ENCODE results near the gene TGFBR3.
"Not testable (repeated sequence)": the region's sequence is repeated elsewhere in the genome, so short reads cannot be mapped to it uniquely, and the experiment has no call there.

The TGFBR3 gene

DNA sequence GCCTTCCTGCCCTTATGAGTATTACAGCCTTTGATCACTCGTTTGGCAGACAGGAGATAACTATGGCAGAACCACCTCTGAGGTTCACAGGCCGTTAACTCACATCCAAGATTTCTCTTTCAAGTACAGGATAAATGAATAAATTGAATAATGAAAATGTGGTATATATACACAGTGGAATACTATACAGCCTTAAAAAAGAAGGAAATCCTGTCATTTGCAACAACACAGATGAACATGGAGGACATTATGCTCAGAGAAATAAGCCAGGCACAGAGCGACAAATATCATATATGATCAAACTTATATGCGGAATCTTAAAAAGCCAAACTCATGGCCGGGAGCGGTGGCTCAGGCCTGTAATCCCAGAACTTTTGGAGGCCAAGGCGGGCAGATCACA is 32.6 kb downstream of the TGFBR3 start:
- TF ChIP-seq CTCF (IDR thresholded peaks at IDR 0.05; ENCODE audit: insufficient read depth, low read depth, low read length, missing control alignments), result no peak
- DNase-seq (ENCODE audit: low read depth), result no peak
- no peak overlapping the region for H3K4me3 ChIP-seq (ENCODE audit: low read depth, low read length)

- not testable (repeated sequence) for DNase-seq (ENCODE audit: low read depth); H3K4me3 ChIP-seq (ENCODE audit: low read depth, low read length)
Observed at GRCh38 chr1:91852011-91852410, 33.9 kb downstream of the TGFBR3 start.

GRCh38 chr1:91851130-91852010 is 34.6 kb downstream of the TGFBR3 start:
- no peak overlapping the region for H3K4me3 ChIP-seq (ENCODE audit: low read depth, low read length)
- no peak for TF ChIP-seq CTCF (IDR thresholded peaks at IDR 0.05; ENCODE audit: insufficient read depth, low read depth, low read length, missing control alignments)
- no peak for DNase-seq (ENCODE audit: low read depth)

- no peak overlapping the region for H3K4me3 ChIP-seq (ENCODE audit: low read depth, low read length)
- no peak for TF ChIP-seq CTCF (IDR thresholded peaks at IDR 0.05; ENCODE audit: insufficient read depth, low read depth, low read length, missing control alignments)
- DNase-seq (ENCODE audit: low read depth), result no peak
Observed at GRCh38 chr1:91850708-91851107, 35.2 kb downstream of the TGFBR3 start.

DNA sequence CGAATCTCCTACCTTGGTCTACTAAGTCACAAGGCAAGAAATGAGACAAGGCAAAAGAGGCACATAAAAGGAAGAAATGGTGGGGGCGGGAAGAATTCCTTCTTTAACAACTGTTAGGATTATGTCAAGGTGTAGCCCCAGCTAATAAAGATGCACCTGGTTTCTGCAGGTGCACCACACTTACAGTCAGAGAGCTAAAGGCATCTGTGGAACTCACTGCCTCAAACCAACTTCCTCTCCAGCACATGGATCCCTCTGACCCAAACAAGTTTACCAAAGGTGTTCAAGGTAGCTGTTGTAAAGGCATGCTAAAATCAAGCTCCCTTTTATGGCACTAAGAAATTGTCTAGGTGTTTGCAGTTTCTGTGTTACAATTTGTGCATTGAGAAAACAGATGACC is 38.1 kb downstream of the TGFBR3 start:
- TF ChIP-seq CTCF (IDR thresholded peaks at IDR 0.05; ENCODE audit: insufficient read depth, low read depth, low read length, missing control alignments), result no peak
- no peak overlapping the region for H3K4me3 ChIP-seq (ENCODE audit: low read depth, low read length)
- no peak for DNase-seq (ENCODE audit: low read depth)

GRCh38 chr1:91846639-91847013 is 39.3 kb downstream of the TGFBR3 start:
- no peak overlapping the region for H3K4me3 ChIP-seq (ENCODE audit: low read depth, low read length)
- DNase-seq (ENCODE audit: low read depth), result no peak
- TF ChIP-seq CTCF (IDR thresholded peaks at IDR 0.05; ENCODE audit: insufficient read depth, low read depth, low read length, missing control alignments), result no peak

DNA sequence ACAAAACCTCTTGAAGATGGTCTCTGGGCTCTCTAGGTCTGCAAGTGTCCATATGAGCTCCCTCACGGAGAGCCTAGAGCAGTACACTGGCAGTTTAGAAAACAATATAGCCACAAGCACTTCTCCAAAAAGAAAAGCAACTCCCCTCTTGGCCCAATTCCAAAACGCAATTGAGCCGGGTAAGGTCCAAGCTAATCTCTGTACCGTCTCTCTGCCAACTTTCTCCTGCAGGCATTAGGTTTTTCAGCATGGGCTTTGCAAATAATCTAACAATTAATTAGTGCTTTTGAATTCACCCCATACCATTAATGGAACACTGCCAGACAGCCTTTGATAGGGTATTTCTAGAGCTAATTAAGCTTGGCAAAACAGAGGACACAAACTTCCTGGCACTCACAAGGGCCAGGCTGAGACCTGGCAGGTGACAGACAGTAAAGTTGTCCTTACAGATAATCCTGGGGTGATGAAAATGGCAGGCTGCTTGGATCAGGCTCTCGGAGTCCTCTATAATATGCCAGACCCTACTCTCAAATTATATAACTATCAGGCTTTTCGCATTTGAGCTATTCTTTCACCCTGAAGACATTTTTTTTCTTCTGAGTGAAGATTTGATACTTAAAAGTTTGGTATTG is 39.8 kb downstream of the TGFBR3 start:
- no peak overlapping the region for H3K4me3 ChIP-seq (ENCODE audit: low read depth, low read length)
- DNase-seq (ENCODE audit: low read depth), result peak; percentile 40
- TF ChIP-seq CTCF (IDR thresholded peaks at IDR 0.05; ENCODE audit: insufficient read depth, low read depth, low read length, missing control alignments), result no peak
